GM19467 (cell line): Measurements from ENCODE around the gene DSG1.
"Not testable (repeated sequence)": the region's sequence is repeated elsewhere in the genome, so short reads cannot be mapped to it uniquely, and the experiment has no call there.

ENCODE experiments used
- ATAC-seq: cut with Tn5 transposase; IDR thresholded peaks from one replicate; pipeline ENCODE4 v1.9.1; 2021; ENCODE audit warnings: mild to moderate bottlenecking, moderate library complexity; ENCODE audit not compliant: unreplicated experiment

DSG1 gene

DNA sequence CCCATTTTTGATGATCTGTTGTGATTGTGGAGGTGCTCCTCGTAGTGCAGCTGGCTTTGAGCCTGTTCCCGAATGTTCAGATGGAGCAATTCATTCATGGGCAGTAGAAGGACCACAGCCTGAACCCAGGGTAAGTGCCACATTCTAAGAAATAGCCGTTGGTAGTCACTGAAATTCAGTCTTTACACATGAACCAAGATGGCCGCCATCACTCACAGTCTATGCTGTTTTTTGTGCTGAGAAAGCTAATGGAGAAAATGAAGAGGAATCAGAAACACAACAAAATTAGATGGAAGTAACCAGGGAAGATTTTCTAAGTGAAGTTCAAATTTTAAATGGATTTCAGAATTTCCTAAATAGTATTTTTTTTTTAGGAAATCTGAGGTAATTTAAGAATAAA lies 25.5 kb downstream of the DSG1 start:
- ATAC-seq, result no peak

DNA sequence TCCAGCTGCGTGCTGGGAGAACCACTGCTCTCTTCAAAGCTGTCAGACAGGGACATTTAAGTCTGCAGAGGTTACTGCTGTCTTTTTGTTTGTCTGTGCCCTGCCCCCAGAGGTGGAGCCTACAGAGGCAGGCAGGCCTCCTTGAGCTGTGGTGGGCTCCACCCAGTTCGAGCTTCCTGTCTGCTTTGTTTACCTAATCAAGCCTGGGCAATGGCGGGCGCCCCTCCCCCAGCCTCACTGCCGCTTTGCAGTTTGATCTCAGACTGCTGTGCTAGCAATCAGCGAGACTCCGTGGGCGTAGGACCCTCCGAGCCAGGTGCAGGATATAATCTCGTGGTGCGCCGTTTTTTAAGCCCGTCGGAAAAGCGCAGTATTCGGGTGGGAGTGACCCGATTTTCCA lies 35.4 kb downstream of the DSG1 start:
- not testable (repeated sequence) for ATAC-seq

GRCh38 chr18:31354990-31355389 lies 37.0 kb downstream of the DSG1 start:
- ATAC-seq, result no peak

DNA sequence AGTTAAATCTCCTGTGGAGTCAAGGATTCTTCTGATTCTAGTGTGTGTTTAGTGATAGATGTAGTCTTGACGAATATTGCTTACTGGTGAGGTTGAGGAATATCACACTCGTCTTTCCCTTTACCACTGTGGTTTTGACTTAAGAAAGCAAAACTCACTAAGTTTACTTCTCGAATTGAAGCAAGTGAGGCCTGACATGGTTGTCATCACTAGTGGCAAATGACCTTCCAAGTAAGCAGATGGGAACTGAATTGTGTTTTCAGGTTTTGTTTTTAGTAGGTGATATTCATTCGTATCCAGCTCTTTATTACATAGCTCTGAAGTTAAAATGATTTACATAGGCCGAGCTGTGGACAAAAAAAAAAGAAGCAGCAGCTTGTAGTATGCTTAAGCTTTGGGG lies 38.1 kb downstream of the DSG1 start:
- ATAC-seq, result no peak

DNA sequence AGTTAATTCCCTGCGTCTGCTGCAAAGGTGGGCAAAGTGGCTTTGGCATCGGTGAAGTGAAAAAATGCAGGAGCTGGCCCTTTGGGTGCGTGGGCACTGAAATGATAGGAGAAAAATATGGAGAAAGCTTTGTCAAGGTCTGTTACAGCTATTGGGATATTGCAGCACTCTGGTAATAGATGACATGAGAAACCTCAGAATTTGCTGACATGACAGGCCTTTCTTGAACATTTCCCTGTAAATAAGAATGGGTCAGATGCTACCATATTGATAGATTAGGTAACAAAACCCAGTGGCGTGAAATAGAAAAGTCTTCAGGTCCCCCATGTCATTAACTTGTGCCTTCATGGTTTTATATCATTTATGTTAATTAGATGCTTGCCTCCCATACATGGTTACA lies 46.2 kb downstream of the DSG1 start:
- ATAC-seq, result no peak

- no peak for ATAC-seq
Observed at GRCh38 chr18:31369478-31369877, 51.5 kb downstream of the DSG1 start.

DNA sequence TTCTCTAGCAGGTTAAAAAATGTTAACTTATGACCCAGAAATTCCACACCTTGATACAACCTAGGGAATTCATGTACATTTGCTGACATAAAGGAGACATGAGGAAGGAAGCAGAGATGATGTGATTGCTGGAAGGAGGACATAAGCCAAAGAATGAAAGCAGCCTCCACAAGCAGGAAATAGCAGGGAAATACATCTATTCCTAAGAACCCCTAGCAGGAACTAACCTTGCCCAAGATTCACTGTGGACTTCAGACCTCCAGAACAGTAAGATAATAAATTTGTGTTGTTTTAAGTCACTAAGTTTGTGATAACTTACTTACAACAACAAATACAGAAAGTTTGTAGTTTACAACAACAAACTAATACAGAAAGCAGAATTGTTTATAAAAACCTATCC lies 54.0 kb downstream of the DSG1 start:
- ATAC-seq, result no peak

DNA sequence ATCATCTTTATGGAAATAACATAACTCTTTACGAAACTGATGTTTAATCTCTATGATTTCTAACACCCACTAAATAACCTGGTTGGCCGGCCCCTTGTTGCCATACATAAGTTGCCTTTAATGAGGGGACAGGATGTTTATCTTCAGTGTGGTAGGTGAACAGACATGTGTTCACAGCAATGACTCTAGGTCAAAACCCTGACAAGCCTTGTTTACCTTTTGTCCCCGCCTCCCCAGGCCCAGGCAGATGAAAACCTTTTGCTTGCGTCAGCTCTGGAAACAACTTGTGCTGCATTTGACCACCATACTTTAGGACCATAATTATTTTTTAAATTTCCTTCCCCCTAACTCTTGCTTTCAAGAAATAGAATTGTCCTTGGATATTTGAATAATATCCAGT lies 55.7 kb downstream of the DSG1 start:
- ATAC-seq, result no peak

- ATAC-seq, result no peak
Observed at GRCh38 chr18:31376477-31376876, 58.5 kb downstream of the DSG1 start, which contains the start of gene DSG4. TSS of gene DSG4 (plus strand) at chr18:31376777. CDS start at chr18:31376912, 135 bp downstream.

- no peak for ATAC-seq
Observed at GRCh38 chr18:31380912-31381311, 63.0 kb downstream of the DSG1 start.

DNA sequence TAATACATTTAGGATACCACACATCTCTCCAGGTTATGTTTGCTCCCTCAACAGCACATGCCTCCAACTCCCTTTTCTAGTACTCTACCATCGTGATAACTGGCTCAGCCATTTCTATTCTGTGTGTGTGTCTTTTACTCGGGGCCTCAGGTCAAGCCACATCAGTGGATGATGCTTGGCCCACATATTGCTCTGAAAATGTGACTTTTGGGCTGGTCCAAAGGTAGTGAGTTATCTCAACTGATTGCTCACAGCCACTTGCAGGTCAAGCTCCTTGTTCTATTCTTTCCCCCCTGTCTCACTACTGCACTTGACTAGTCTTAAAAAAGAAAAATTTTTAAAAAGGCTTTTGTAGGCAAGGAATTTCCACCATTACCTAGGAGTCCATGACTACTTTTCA lies 64.1 kb downstream of the DSG1 start:
- no peak for ATAC-seq

- no peak for ATAC-seq
Observed at GRCh38 chr18:31386741-31387140, 68.8 kb downstream of the DSG1 start.

DNA sequence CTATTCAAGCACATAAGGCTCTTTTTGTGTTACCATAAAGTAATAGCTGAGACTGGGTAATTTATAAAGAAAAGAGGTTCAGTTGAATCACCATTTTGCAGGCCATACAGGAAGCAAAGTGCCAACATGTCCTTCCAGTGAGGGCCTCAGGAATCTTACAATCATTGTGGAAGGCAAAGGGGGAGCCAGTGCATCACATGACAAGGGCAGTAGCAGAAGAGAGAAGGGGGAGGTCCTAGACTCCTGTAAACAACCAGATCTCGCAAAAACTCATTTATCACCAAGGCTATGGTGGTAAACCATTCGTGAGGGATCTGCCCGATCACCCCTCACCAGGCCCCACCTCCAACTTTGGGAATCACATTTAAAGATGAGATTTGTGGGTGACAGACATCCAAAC lies 75.3 kb downstream of the DSG1 start:
- no peak for ATAC-seq

DNA sequence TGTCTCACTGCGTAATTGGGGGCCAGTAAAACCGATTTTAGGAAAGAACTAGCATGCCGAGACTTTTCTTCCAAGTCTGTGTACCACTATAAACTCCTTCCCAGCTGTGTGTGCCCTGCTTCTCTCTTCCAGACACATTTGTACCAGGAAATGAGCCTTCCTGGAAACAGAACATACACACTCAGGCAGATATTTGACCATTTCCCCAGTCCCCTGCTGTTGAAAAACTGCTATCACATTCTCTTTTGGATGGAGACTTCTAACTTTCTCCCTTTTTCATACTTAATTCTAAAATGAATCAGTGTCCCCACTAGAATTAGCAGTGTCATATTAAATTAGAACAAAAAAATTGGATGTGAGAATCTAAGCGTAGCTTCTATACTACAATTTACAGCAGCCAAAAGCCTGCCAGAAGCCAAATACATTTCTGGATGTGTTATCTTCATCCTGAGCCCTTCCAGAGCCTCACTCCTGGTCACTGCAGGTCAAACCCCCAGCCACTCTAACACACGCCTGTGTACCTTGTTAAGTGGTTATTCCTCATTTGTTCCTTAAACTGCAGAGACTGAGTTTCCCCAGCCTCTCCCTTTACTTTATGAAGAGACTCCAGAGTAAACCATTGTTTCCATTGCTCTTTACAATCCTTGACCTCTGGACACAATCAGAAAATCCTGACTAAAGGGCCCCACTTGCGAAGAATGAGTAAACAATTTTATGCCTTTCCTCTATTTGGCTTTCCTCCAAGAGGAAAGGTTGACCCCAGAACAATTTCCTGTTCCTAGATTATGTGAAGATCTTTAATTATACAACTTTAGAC lies 79.0 kb downstream of the DSG1 start:
- ATAC-seq, result no peak

DNA sequence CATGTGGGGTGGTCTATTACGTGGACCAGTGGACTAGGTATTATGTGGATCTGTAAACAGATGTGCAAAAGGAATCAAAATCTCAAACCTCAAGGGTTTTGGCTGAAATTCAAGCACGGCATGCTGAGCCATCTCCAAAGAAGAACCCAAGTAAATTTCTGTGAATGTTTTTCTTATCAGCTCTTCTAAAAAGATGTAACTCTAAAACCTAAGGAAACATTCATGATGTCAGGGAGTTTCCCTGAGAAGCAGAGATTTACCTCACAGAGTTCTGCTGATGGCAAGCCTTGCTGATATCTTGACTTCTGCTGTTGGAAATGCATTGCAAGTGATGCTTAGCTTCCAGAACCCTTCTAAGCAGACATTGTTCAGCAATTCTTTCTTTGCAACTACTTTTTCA lies 80.2 kb downstream of the DSG1 start:
- no peak for ATAC-seq

DNA sequence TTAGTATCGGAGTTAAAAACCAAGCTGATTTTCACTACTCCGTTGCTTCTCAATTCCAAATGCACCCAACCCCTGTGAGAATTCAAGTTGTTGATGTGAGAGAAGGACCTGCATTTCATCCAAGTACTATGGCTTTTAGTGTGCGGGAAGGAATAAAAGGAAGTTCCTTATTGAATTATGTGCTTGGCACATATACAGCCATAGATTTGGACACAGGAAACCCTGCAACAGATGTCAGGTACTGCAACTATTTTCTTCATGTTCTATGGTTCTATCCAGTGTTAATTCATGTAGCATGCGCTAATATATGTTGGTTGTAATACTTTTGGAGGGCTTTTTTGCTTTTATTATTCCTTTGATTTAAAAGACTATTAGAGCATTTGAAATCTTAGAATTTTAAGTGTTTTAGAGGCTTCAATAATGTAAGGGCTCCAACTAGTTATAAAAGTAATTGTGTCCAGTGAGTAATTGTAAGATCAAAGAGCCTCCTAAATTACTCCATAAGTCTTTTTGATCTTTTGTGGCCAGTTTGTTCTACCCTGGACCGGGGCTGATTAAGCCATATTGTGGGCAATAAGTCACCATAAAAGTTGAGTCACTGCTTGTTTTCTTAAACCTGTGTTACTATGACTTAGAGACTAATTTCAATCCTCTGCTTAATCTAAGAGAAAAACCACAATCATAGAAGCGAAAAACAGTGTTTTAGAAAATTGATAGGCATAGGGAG lies 81.5 kb downstream of the DSG1 start:
- no peak for ATAC-seq

DNA sequence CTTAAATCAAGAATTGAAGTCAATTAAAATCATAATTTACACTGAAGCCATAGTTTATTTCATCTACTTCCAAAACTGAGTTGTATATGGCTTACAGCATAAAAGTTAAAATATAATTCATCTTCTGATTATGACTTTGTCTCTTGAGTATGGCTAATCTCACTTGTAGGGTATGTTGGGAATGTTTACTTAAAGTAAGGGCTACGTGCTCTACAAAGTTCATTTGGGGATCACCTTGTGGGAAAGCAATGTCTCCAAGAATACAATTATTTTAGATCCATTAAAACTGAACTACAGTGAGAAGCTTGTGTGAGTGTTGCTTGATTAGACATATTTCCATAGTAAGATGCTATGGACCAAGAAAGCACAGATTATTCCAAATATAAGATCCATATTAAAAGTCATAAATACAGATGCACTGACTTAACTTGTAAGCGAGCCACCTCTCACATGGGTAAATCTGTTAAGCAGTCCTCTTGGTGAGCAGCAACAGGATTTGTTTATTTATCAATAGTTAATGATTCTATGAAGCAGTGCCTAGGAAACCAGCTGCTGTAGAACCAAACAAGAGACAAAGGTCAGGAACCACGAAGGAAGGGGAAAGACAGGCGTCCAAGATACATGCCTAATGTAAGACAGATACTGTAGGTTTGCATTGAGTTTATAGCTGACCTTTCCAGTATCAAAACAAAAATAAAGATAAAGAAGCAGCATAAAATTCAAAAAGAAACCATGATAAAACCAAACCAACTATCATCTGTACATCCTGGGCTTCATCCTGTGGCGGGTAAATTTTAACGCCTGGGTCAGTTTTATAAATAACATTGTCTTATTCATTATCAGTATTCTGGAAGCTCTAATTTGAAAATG lies 83.4 kb downstream of the DSG1 start:
- no peak for ATAC-seq

- ATAC-seq, result no peak
Observed at GRCh38 chr18:31402026-31402373, 84.0 kb downstream of the DSG1 start.

DNA sequence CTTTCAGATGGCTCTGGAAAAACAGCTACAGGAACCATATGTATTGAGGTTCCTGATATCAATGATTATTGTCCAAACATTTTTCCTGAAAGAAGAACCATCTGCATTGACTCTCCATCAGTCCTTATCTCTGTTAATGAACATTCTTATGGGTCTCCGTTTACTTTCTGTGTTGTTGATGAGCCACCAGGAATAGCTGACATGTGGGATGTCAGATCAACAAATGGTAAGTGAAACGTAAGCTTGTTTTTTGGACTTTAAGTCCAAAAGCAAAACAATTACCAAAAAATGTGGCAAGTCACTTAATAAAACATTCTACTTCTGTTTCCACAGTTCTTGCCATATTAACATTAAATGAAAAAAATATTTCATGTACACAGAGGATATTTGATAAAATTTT lies 85.4 kb downstream of the DSG1 start:
- ATAC-seq, result no peak
